NCI-H345 (cell line): ENCODE measurements around the gene LNX2.
"Not testable (repeated sequence)": the region's sequence is repeated elsewhere in the genome, so short reads cannot be mapped to it uniquely, and the experiment has no call there.

Source experiments
- DNase-seq: peaks from one replicate; lab custom pipeline; 2025; lab: John Stamatoyannopoulos, UW

Gene LNX2

DNA sequence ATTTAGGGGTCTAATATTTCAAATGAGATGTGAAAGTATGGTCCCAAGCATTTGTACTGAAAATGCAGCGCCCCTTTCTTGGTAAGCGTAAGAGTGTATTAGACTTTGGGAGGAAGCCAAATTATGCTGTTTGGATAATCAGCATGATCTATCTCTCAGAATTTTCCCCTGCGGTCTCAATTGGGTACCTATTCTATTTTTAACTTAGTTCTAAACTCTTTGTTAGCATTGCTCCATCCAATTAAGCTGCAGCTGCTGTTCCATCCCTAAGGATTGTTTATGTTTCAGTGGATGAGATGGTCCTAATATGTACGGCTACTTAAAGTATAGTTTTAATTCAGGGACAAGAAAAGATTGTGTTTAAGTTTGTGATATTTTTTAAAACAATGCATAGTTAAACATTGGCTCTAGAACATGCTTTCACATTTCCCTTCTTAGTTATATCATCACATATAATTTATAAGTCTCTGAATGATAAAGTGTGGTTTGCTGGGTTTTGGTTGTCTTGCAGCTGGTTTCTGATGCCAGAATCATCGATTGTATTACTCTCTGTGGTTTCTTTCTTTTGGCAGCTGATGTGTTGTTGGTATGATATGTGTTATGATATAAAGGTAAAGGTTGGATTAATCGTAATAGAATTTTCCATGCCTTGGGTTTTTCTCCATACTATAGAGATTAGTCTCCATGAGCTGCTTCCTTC, 16.4 kb upstream of the LNX2 start:
- DNase-seq, result peak; percentile 44

DNA sequence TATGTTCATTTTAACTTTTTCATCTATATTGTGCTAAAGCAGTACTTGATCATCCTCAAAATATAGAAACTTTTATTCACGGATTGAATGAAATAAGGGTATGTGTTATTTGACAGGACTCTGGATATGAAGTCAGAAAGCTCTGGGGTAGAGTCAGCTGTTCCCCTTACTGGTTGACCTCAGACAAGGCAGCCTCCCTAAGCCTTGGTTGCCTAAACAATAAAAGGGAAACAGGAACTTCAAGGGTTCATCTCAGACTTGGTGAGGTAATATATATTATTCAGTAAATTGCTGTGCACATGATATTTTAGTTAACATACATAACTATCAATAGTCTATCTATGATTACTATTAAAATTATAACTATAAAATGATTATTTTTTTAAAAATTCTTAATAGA, 14.9 kb upstream of the LNX2 start:
- no peak for DNase-seq

DNA sequence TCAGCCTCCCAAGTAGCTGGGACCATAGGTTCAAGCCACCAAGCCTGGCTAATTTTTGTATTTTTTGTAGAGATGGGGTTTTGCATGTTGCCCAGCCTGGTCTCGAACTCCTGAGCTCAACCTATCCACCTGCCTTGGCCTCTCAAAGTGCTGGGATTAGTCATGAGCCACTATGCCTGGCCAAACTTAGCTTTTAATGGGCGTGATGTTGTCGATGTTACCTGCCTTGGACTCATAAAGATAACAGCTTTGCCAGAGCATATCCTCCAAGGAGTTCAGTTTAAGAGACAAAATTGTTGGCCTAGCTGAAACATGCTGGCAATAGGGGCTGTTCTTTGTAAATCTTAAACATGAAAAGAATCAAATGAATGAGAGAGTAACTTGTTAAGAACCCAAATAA, 14.5 kb upstream of the LNX2 start:
- no peak for DNase-seq

GRCh38 chr13:27634231-27634630, 13.9 kb upstream of the LNX2 start:
- no peak for DNase-seq

- DNase-seq, result no peak
Measured at GRCh38 chr13:27632648-27633047, 12.3 kb upstream of the LNX2 start.

GRCh38 chr13:27632214-27632613, 11.9 kb upstream of the LNX2 start:
- DNase-seq, result no peak

GRCh38 chr13:27631665-27632064, 11.3 kb upstream of the LNX2 start:
- no peak for DNase-seq

DNA sequence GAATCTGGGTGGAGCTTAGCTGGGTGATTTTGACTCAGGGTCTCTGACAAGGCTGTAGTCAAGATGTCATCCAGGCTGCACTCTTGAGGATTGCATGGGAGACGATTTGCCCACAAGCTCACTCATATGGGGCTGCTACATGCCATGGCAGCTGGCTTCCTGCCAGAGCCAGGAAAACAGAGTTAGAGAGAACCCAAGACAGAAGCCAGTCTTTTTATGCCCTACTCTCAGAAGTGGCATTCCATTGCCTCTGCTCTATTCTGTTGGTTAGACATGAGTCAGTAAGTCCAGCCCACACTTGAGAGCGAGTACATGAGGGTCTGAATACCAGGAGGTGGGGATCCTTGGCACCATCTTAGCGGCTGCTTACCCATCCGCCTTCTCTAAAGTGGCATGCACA, 10.8 kb upstream of the LNX2 start:
- DNase-seq, result no peak

DNA sequence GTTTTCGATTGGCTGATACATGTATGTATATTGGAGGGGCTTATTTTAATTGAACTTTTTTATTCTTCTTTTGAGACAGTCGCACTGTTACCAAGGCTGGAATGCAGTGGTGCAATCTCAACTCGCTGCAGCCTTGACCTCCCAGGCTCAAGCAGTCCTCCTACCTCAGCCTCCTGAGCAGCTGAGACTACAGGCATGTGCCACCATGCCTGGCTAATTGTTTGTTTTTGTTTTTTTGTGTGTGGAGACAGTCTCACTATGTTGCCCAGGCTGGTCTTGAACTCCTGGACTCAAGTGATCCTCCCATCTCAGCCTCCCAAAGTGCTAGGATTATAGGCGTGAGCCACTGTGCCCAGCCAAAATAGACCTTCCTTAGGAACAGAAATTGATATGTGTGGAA, 8.4 kb upstream of the LNX2 start:
- not testable (repeated sequence) for DNase-seq

DNA sequence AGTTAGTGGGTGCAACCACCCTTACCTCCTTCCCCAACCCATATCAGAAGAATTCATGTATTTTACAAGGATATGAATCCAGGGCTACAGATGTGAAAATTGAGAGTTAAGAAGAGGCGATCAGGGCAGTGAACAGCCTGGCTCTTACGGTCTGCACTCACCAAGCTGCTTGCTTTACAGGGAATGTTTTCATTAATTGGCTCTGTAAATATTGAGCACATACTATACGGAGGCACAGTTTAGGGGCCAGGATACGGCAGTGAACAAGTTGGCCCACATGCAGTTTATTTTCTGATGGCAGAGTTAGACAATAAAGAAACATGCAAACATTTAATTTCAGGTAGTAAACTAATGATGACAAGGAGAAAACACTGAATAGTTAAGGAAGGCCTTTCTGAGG, 7.8 kb upstream of the LNX2 start:
- no peak for DNase-seq

DNA sequence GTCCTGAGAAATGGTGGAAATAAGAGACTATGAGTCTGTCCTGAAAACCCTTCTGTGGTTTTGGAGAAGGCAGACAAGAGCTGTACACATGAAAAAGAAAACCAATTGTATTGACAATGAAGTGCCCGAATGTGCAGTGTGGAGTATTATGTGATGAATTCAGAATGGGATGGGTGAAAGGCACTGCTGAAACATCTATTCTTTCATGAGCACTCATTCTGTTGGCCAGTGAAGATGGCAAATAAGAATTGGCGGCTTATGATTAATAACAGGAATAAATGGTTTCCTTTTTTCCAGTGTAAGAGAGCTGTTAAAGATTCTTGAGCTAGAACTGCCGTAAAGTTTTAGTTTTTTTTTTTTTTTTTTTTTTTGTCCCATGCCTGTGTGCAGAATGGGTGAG, 7.1 kb upstream of the LNX2 start:
- no peak for DNase-seq

GRCh38 chr13:27625839-27626238, 5.5 kb upstream of the LNX2 start:
- DNase-seq, result no peak

DNA sequence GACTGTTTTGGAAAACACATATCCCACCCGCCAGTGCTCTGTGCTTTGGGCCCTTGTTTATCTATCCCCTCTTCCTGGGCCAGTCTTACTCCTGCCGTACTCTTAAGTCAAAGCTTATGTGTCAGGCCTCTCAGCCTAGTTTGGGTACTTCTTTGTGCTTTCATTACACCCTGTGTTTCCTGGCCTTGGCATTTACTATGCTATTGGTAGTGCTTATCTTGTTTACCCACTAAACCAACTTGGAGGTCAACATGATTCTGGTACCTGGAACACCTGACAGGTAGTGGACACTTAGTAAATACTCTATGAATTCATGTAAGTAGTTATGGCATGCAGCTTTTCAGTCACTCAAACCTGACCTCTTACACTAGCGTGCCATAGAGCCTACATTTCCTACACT, 3.7 kb upstream of the LNX2 start:
- no peak for DNase-seq

- no peak for DNase-seq
Measured at GRCh38 chr13:27622881-27623280, 2.6 kb upstream of the LNX2 start.

GRCh38 chr13:27622102-27622820, 1.9 kb upstream of the LNX2 start:
- no peak for DNase-seq

DNA sequence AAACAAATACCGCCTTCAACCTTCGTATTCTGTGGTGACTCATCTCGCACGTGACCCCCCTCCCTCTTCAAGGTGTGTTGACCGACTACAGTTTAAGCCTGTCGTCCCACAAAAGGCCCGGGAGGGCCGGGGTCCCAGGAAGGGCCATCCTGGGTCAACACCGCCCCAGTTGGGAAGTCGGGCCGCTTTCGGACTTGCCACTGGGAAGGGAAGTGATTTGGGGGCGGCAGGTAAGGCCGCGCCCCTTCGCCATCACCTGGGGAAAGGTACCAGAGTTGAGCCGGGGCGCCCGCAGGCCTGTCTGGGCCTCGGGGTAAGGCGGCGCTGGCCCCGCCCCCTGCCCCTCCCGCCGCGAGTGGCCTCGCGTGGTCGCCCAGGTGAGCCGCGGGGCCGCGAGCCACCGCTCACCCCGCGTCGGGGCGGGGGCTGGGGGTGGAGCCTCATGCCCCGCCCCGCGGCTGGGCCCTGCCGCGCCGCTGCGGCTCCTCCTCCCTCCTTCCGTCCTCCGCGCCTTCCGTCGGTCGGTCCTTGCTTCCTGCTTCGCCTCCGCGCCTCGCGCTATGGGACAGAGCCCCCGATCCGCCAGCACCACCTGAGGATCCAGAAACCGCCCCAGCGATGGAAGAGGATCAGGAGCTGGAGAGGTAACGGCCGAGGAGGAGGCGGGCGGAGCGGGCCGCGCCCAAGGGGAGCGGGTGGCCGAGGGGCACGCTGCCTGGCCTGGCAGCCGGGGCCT, 1.2 kb upstream of the LNX2 start, which contains the start of gene POLR1D:
Gene POLR1D (plus strand): TSS at position 527 of the 736 bp plus-strand sequence. CDS start 92 bp downstream, at position 619.
- peak; percentile 83 for DNase-seq

GRCh38 chr13:27621116-27621365, 712 bp upstream of the LNX2 start:
- DNase-seq, result peak; percentile 57

GRCh38 chr13:27619728-27620376, 477 bp downstream of the LNX2 start:
- no peak for DNase-seq

- no peak for DNase-seq
Measured at GRCh38 chr13:27619093-27619727, 1.1 kb downstream of the LNX2 start.

GRCh38 chr13:27617881-27618321, 2.4 kb downstream of the LNX2 start:
- DNase-seq, result no peak

DNA sequence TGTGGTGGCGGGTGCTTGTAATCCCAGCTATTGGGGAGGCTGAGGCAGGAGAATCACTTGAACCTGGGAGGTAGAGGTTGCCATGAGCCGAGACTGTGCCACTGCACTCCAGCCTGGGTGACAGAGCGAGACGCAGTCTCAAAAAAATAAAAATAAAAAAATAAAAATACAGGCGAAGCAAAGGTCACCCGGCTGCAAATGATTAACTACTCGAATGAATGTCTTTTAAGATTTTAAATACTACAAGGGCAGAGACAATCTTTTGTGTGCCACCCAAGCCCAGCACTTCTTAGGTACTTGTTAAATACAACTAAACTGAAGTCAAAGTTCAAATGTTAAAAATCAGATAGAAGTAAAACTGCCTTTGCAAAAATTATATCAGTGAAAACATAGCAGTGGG, 6.7 kb downstream of the LNX2 start:
- no peak for DNase-seq

DNA sequence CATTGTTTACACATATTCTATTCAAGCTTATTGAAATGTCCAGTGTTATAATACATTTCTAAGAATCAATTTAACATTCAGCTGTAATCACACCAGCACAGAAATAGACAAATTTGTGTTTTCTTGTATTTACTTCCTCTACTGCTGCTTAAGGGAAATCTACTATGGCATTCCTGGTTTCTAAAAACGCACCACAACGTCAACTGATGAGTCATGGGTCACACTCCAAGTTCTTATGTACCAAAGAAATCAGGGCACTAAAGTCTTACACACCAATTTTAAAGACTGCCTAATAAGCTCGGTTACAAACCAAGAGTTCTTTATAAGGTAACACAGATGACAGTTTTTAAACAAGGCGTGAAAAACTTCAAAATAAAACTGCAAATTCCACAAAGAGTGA, 13.2 kb downstream of the LNX2 start:
- DNase-seq, result no peak
